Adrenal gland (tissue), 5 donors: ENCODE measurements around the gene GLUD1.

Experiments used
- POLR2A ChIP-seq, 2 donors: fragments of 450-650 bp; IDR thresholded peaks; one replicate each; pipeline ENCODE4 v1.6.1; 2017; ENCODE audit warnings: antibody characterized with exemption in 2 of 2, mild to moderate bottlenecking in 2 of 2, moderate library complexity in 1 of 2
- TF ChIP-seq, protein P1 (sequence below), 6 experiments: fragments of 450-650 bp in 4 of 6; fragments of 200-600 bp in 2 of 6; sonication (generic) in 1 of 6; IDR thresholded peaks; 1 replicate in 5 of 6; 2 replicates in 1 of 6; pipeline versions ENCODE4 v1.5.1 to v1.8.0; 2016 to 2021; ENCODE audit warnings: antibody characterized with exemption in 6 of 6, mild to moderate bottlenecking in 2 of 6, moderate library complexity in 1 of 6
- donor health status: DM: no; HTN: no; CAD: no.

DNA sequence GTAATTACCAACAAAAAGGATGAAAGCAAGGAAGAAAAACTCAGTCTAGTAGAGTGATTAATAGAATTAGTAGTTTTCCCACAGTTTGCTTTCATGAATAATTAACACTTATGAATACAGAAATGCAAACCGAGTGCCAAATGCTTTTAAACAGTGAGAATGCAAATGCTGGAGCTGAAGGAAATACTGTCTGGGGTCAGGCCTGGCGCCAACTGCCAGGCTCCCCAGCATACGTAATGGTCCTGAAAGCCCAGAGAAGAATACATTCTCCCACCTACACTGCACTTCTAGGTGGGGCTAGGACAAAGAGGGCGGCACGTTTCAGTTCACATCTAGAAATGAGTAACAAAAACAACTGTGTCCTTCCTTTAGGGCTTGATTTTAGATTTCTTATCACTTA, 30.0 kb downstream of the GLUD1 start:
- no peak for TF ChIP-seq POLR2A (IDR thresholded peaks at IDR 0.05)
- TF ChIP-seq, protein P1, sequence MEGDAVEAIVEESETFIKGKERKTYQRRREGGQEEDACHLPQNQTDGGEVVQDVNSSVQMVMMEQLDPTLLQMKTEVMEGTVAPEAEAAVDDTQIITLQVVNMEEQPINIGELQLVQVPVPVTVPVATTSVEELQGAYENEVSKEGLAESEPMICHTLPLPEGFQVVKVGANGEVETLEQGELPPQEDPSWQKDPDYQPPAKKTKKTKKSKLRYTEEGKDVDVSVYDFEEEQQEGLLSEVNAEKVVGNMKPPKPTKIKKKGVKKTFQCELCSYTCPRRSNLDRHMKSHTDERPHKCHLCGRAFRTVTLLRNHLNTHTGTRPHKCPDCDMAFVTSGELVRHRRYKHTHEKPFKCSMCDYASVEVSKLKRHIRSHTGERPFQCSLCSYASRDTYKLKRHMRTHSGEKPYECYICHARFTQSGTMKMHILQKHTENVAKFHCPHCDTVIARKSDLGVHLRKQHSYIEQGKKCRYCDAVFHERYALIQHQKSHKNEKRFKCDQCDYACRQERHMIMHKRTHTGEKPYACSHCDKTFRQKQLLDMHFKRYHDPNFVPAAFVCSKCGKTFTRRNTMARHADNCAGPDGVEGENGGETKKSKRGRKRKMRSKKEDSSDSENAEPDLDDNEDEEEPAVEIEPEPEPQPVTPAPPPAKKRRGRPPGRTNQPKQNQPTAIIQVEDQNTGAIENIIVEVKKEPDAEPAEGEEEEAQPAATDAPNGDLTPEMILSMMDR (IDR thresholded peaks at IDR 0.05), result no peak
